Activated naive CD4-positive, alpha-beta T cell treated with anti-CD3 and anti-CD28 coated beads, Interleukin-2, amount 10 ng/mL, durations not matched to agents 7 days and 5 days (primary cell): ENCODE measurements around the gene SLC1A5.
"Not testable (repeated sequence)": the region's sequence is repeated elsewhere in the genome, so short reads cannot be mapped to it uniquely, and the experiment has no call there.

Experiments used
- CTCF ChIA-PET: fragments of 350-600 bp; sonication (Branson Sonifier 250); formaldehyde crosslinking; loops from one replicate; lab custom pipeline; 2021; ENCODE audit warnings: antibody characterized with exemption; lab: Charles Lee
- DNase-seq: peaks from one replicate; pipeline ENCODE4 v3.0.0-alpha.2; 2020
- H3K27ac Mint-ChIP-seq: one replicate; pipeline ENCODE4 v1.8.0; 2021; ENCODE audit warnings: mild to moderate bottlenecking, moderate library complexity, mixed read lengths
- H3K27me3 Mint-ChIP-seq: one replicate; pipeline ENCODE4 v1.8.0; 2021; ENCODE audit warnings: mild to moderate bottlenecking, mixed read lengths
- H3K36me3 Mint-ChIP-seq: one replicate; pipeline ENCODE4 v1.8.0; 2021; ENCODE audit warnings: mixed read lengths
- H3K4me1 Mint-ChIP-seq: one replicate; pipeline ENCODE4 v1.8.0; 2021; ENCODE audit warnings: mixed read lengths
- H3K4me3 Mint-ChIP-seq: one replicate; pipeline ENCODE4 v1.8.0; 2021; ENCODE audit warnings: mild to moderate bottlenecking, moderate library complexity, mixed read lengths
- H3K9me3 Mint-ChIP-seq: one replicate; pipeline ENCODE4 v1.8.0; 2021; ENCODE audit warnings: mixed read lengths

Gene SLC1A5

GRCh38 chr19:46787331-46788261 lies 798 bp downstream of the SLC1A5 start:
- H3K4me1 Mint-ChIP-seq, result peaks cover 71% of the 10 kb centered on the region
- CTCF ChIA-PET, result interaction anchor here (1.4 to 1.9 kb wide), 4 partner anchors 21 to 53 kb away, joined by 4 to 12 read pairs (median 5); no protein-coding TSS in a partner anchor
- peak overlapping the region; percentile 96 for H3K4me3 Mint-ChIP-seq
- H3K27ac Mint-ChIP-seq, result peak overlapping the region; percentile 93
- DNase-seq, result peak; percentile 59
- H3K36me3 Mint-ChIP-seq, result peaks cover 32% of the 10 kb centered on the region
- H3K9me3 Mint-ChIP-seq, result no peaks in the 10 kb centered on the region
- H3K27me3 Mint-ChIP-seq, result peaks cover 6% of the 10 kb centered on the region

GRCh38 chr19:46787040-46787330 lies 1.4 kb downstream of the SLC1A5 start:
- Mint-ChIP-seq H3K4me1 (peaks cover 69% of the 10 kb centered on the region), H3K4me3 (peak overlapping the region; percentile 96), H3K36me3 (peaks cover 38% of the 10 kb centered on the region), H3K9me3 (no peaks in the 10 kb centered on the region), H3K27me3 (peaks cover under 1% of the 10 kb centered on the region), H3K27ac (peak overlapping the region; percentile 93)
- no peak for DNase-seq
- CTCF ChIA-PET, result no interaction called here

- peaks cover 43% of the 10 kb centered on the region for H3K36me3 Mint-ChIP-seq
- no peaks in the 10 kb centered on the region for H3K27me3 Mint-ChIP-seq
- peak overlapping the region; percentile 93 for H3K27ac Mint-ChIP-seq
- no peaks in the 10 kb centered on the region for H3K9me3 Mint-ChIP-seq
- peaks cover 67% of the 10 kb centered on the region for H3K4me1 Mint-ChIP-seq
- CTCF ChIA-PET, result interaction anchor here (1.1 to 1.3 kb wide), 2 partner anchors 28 to 32 kb away, joined by 3 read pairs; no protein-coding TSS in a partner anchor
- peak overlapping the region; percentile 96 for H3K4me3 Mint-ChIP-seq
- peak; percentile 85 for DNase-seq
These were observed 2.0 kb downstream of the SLC1A5 start for GRCh38 chr19:46786236-46787039.

GRCh38 chr19:46785980-46786235 lies 2.5 kb downstream of the SLC1A5 start:
- Mint-ChIP-seq H3K27me3 (no peaks in the 10 kb centered on the region), H3K9me3 (no peaks in the 10 kb centered on the region), H3K4me3 (peak overlapping the region; percentile 96), H3K27ac (peak overlapping the region; percentile 93), H3K4me1 (peaks cover 62% of the 10 kb centered on the region), H3K36me3 (peaks cover 43% of the 10 kb centered on the region)
- DNase-seq, result no peak
- CTCF ChIA-PET, result interaction anchor here (1.0 to 1.6 kb wide), 5 partner anchors 11 to 205 kb away, joined by 3 to 4 read pairs (median 3); no protein-coding TSS in a partner anchor

- H3K4me1 Mint-ChIP-seq, result peaks cover 62% of the 10 kb centered on the region
- DNase-seq, result no peak
These were observed 3.1 kb downstream of the SLC1A5 start for GRCh38 chr19:46785054-46785979.

GRCh38 chr19:46784262-46785053 lies 3.9 kb downstream of the SLC1A5 start:
- Mint-ChIP-seq H3K27me3 (no peaks in the 10 kb centered on the region), H3K9me3 (no peaks in the 10 kb centered on the region), H3K36me3 (peaks cover 45% of the 10 kb centered on the region), H3K4me1 (peaks cover 57% of the 10 kb centered on the region), H3K27ac (peak overlapping the region; percentile 93), H3K4me3 (peak overlapping the region; percentile 96)
- CTCF ChIA-PET, result interaction anchor here (0.6 to 2.5 kb wide), 13 partner anchors 8 to 206 kb away, joined by 3 to 16 read pairs (median 3); no protein-coding TSS in a partner anchor
- DNase-seq, result peak; percentile 76

More at GRCh38 chr19:46785054-46785979, 3.1 kb downstream of the SLC1A5 start:
- Mint-ChIP-seq H3K27ac (peak overlapping the region; percentile 93), H3K4me3 (peak overlapping the region; percentile 96), H3K36me3 (peaks cover 43% of the 10 kb centered on the region), H3K9me3 (no peaks in the 10 kb centered on the region), H3K27me3 (no peaks in the 10 kb centered on the region)
- CTCF ChIA-PET, result interaction anchor here (1.0 to 2.5 kb wide), 13 partner anchors 10 to 205 kb away, joined by 3 to 16 read pairs (median 4); no protein-coding TSS in a partner anchor

- no peak for DNase-seq
- peaks cover 54% of the 10 kb centered on the region for H3K4me1 Mint-ChIP-seq
- CTCF ChIA-PET, result interaction anchor here (0.6 to 2.5 kb wide), 7 partner anchors 8 to 57 kb away, joined by 3 to 16 read pairs (median 3); no protein-coding TSS in a partner anchor
- peak overlapping the region; percentile 96 for H3K4me3 Mint-ChIP-seq
- H3K27ac Mint-ChIP-seq, result peak overlapping the region; percentile 93
- peaks cover 50% of the 10 kb centered on the region for H3K36me3 Mint-ChIP-seq
- no peaks in the 10 kb centered on the region for H3K27me3 Mint-ChIP-seq
- no peaks in the 10 kb centered on the region for H3K9me3 Mint-ChIP-seq
These were observed 4.7 kb downstream of the SLC1A5 start for GRCh38 chr19:46783670-46784069.

- CTCF ChIA-PET, result interaction anchor here (2.4 kb wide), 1 partner anchor 24 kb away, joined by 13 read pairs; no protein-coding TSS in a partner anchor
- peaks cover 60% of the 10 kb centered on the region for H3K36me3 Mint-ChIP-seq
- no peaks in the 10 kb centered on the region for H3K27me3 Mint-ChIP-seq
- H3K4me1 Mint-ChIP-seq, result peaks cover 60% of the 10 kb centered on the region
- peak overlapping the region; percentile 93 for H3K27ac Mint-ChIP-seq
- no peaks in the 10 kb centered on the region for H3K9me3 Mint-ChIP-seq
- peak overlapping the region; percentile 96 for H3K4me3 Mint-ChIP-seq
- no peak for DNase-seq
These were observed 5.9 kb downstream of the SLC1A5 start for GRCh38 chr19:46782355-46783019.

GRCh38 chr19:46777956-46778645 lies 10.3 kb downstream of the SLC1A5 start:
- Mint-ChIP-seq H3K36me3 (peaks cover 56% of the 10 kb centered on the region), H3K4me1 (peaks cover 35% of the 10 kb centered on the region)
- DNase-seq, H3K4me3 Mint-ChIP-seq, CTCF ChIA-PET, H3K27me3 Mint-ChIP-seq, H3K9me3 Mint-ChIP-seq, H3K27ac Mint-ChIP-seq: not testable (repeated sequence)

- Mint-ChIP-seq H3K4me1 (peaks cover 26% of the 10 kb centered on the region), H3K27me3 (no peaks in the 10 kb centered on the region), H3K27ac (peak overlapping the region; percentile 68), H3K36me3 (peaks cover 48% of the 10 kb centered on the region), H3K4me3 (no peak overlapping the region), H3K9me3 (no peaks in the 10 kb centered on the region)
- no peak for DNase-seq
- CTCF ChIA-PET, result interaction anchor here (2.3 kb wide), 1 partner anchor 10 kb away, joined by 7 read pairs; no protein-coding TSS in a partner anchor
These were observed 11.2 kb downstream of the SLC1A5 start for GRCh38 chr19:46776927-46777911.
